Fibroblast of skin of right quadriceps (primary cell): ENCODE measurements around the gene USP19.

Experiments used
- DNase-seq: peaks from one replicate; pipeline ENCODE4 v3.0.0-alpha.2; 2013

Gene USP19

GRCh38 chr3:49098429-49098828, 22.2 kb downstream of the USP19 start:
- DNase-seq: peak; percentile 11

- peak; percentile 99 for DNase-seq
These were observed 26.5 kb downstream of the USP19 start, which contains the start of gene QRICH1 for GRCh38 chr3:49093853-49094767. TSS of gene QRICH1 (minus strand) at chr3:49094071. CDS start at chr3:49077017, 17,054 bp downstream.

- DNase-seq: peak; percentile 79
These were observed 27.4 kb downstream of the USP19 start for GRCh38 chr3:49092938-49093852.

GRCh38 chr3:49081429-49081828, 39.2 kb downstream of the USP19 start:
- no peak for DNase-seq

DNA sequence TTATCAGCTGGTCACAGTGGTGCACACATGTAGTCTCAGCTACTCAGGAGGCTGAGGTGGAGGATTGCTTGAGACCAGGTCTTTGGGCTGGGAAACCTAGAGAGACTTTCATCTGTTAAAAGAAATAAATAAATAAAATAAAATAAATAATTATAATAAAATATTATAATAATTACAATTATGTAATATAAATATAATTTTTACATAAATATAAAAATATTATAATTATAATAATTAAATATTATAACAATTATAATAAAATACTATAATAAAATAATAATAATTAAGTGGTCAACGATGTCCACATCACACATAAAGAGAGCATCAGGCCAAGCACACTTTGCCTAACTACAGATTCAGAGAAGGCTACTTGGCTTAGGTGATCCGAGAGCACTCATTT, 41.4 kb downstream of the USP19 start:
- no peak for DNase-seq

DNA sequence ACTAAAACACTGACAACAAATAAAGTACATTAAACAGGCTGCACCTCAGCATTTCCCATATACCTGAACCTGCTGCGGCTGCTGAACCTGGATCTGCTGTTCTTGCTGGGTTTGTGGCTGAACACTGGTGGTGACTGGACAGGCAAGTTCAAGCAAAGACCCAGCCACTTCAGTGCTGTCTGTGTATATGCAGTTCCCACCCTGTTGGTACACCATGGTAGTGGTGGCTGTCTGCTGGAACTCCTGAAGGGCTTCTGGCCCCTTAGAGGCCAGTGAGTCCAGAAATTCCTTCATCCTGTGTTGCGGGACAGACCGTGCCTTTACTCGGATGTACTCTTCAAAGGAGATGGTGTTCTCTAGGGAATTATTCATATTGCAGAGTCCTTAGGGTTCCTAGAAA, 44.0 kb downstream of the USP19 start:
- no peak for DNase-seq

DNA sequence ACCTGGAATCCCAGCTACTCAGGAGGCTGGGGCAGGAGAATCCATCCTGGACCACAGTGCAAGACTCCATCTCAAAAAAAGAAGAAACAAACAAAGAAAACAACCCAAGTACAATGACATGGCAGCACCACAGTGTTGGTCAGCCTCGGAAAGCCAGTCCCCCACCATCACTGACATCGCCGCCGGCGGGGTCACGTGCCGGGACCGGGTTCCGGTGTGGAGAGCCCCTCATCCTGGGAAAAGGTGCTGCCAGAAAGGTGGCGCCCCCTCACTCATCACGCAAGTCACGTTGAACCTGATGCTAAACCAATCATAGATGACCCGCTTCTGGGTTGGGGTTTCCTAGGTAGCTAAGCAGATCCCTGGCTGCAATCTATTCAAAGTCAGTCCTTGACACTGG, 44.5 kb downstream of the USP19 start:
- no peak for DNase-seq
